GM23338 (cell line): ENCODE data around the gene DHRSX. TPM values are rescaled to one million over a fixed set of nuclear protein-coding genes. Genes with fewer than 3 reads are reported as not detected.
A peak's percentile ranks its signal among the peaks of the same experiment; 100 is the strongest.

ENCODE experiments used
- ATAC-seq: fragments of 200-7000 bp; cut with Tn5 transposase; 3 replicates; pipeline ENCODE4 v1.9.1; 2020
- DNase-seq: peaks from one replicate; pipeline ENCODE4 v3.0.0-alpha.2; 2015; ENCODE audit warnings: low spot score
- H2AFZ ChIP-seq: fragments of 200-600 bp; sonication (generic); 2 replicates; pipeline ENCODE4 v1.8.0; 2016; ENCODE audit warnings: antibody characterized with exemption, mild to moderate bottlenecking, moderate library complexity
- H3F3A ChIP-seq: fragments of 200-600 bp; sonication (generic); replicated peaks from 2 replicates; pipeline ENCODE4 v1.8.0; 2017; ENCODE audit warnings: antibody characterized with exemption, mixed run types, low read depth
- H3K27ac ChIP-seq: fragments of 200-600 bp; sonication (generic); 2 replicates; pipeline ENCODE4 v1.6.1; 2016; ENCODE audit warnings: low read depth
- H3K27me3 ChIP-seq: fragments of 200-600 bp; sonication (generic); 2 replicates; pipeline ENCODE4 v1.8.0; 2016; ENCODE audit warnings: mild to moderate bottlenecking, mixed run types, moderate library complexity; ENCODE audit not compliant: insufficient read depth
- H3K36me3 ChIP-seq: fragments of 200-600 bp; sonication (generic); 2 replicates; pipeline ENCODE4 v1.8.0; 2016; ENCODE audit warnings: mild to moderate bottlenecking; ENCODE audit not compliant: insufficient read depth
- H3K4me1 ChIP-seq: fragments of 200-600 bp; sonication (generic); 2 replicates; pipeline ENCODE4 v1.8.0; 2016; ENCODE audit warnings: mild to moderate bottlenecking, moderate library complexity; ENCODE audit not compliant: insufficient read depth
- H3K4me2 ChIP-seq: fragments of 200-600 bp; sonication (generic); 2 replicates; pipeline ENCODE4 v1.7.1; 2017; ENCODE audit warnings: mixed run types
- H3K4me3 ChIP-seq: fragments of 200-600 bp; sonication (generic); 2 replicates; pipeline ENCODE4 v1.6.1; 2016; ENCODE audit warnings: mixed run types
- H3K79me2 ChIP-seq: fragments of 200-600 bp; sonication (generic); replicated peaks from 2 replicates; pipeline ENCODE4 v1.8.0; 2017; ENCODE audit warnings: mild to moderate bottlenecking; ENCODE audit not compliant: insufficient read depth
- H3K9me2 ChIP-seq: fragments of 200-600 bp; sonication (generic); 2 replicates; pipeline ENCODE4 v1.8.0; 2017; ENCODE audit not compliant: insufficient read depth
- H4K20me1 ChIP-seq: fragments of 200-600 bp; sonication (generic); replicated peaks from 2 replicates; pipeline ENCODE4 v1.8.0; 2017; ENCODE audit warnings: mild to moderate bottlenecking; ENCODE audit not compliant: insufficient read depth
- H3K27ac Mint-ChIP-seq: 2 replicates; pipeline ENCODE4 v1.8.0; 2020; ENCODE audit warnings: inconsistent platforms, mild to moderate bottlenecking, moderate library complexity, mixed read lengths
- H3K27me3 Mint-ChIP-seq: 3 replicates; pipeline ENCODE4 v1.8.0; 2022; ENCODE audit warnings: low read depth, mild to moderate bottlenecking, moderate library complexity, mixed read lengths, inconsistent platforms; ENCODE audit not compliant: insufficient read depth, poor library complexity
- H3K36me3 Mint-ChIP-seq: 3 replicates; pipeline ENCODE4 v1.8.0; 2021; ENCODE audit warnings: low read depth, mild to moderate bottlenecking, inconsistent platforms, moderate library complexity, mixed read lengths
- H3K4me1 Mint-ChIP-seq: 3 replicates; pipeline ENCODE4 v1.8.0; 2020; ENCODE audit warnings: mild to moderate bottlenecking, inconsistent platforms, mixed read lengths
- H3K4me3 Mint-ChIP-seq: 3 replicates; pipeline ENCODE4 v1.8.0; 2021; ENCODE audit warnings: moderate library complexity, mild to moderate bottlenecking, inconsistent platforms, mixed read lengths
- H3K9me3 Mint-ChIP-seq: 3 replicates; pipeline ENCODE4 v1.8.0; 2020; ENCODE audit warnings: moderate library complexity, mild to moderate bottlenecking, inconsistent platforms, mixed read lengths
- CREB1 ChIP-seq: fragments of 250-450 bp; sonication (Bioruptor Pico); IDR thresholded peaks from 2 replicates; pipeline ENCODE4 v1.5.0; 2020; ENCODE audit warnings: low read depth, mild to moderate bottlenecking, moderate library complexity
- EZH2 ChIP-seq: fragments of 200-600 bp; sonication (generic); IDR thresholded peaks from one replicate; pipeline ENCODE4 v1.8.0; 2017; ENCODE audit warnings: antibody characterized with exemption, mild to moderate bottlenecking, low read depth; ENCODE audit not compliant: unreplicated experiment
- EZH2phosphoT487 ChIP-seq: fragments of 200-600 bp; sonication (generic); IDR thresholded peaks from one replicate; pipeline ENCODE4 v1.8.1; 2018; ENCODE audit warnings: antibody characterized with exemption; ENCODE audit not compliant: unreplicated experiment
- JUNB ChIP-seq: IDR thresholded peaks from one replicate; pipeline ENCODE4 v1.6.1; 2016; ENCODE audit warnings: antibody characterized with exemption; ENCODE audit not compliant: unreplicated experiment
- NANOG ChIP-seq: IDR thresholded peaks from 2 replicates; pipeline ENCODE4 v1.6.1; 2016; ENCODE audit warnings: antibody characterized with exemption, borderline replicate concordance
- POLR2AphosphoS5 ChIP-seq: IDR thresholded peaks from 2 replicates; pipeline ENCODE4 v1.6.1; 2016; ENCODE audit warnings: antibody characterized with exemption, low read depth
- STAT1 ChIP-seq: IDR thresholded peaks from one replicate; pipeline ENCODE4 v1.6.1; 2016; ENCODE audit warnings: antibody characterized with exemption; ENCODE audit not compliant: unreplicated experiment
- ZNF114 ChIP-seq: fragments of 250-450 bp; sonication (Bioruptor Pico); IDR thresholded peaks from 2 replicates; pipeline ENCODE4 v1.5.0; 2020; ENCODE audit warnings: mild to moderate bottlenecking, moderate library complexity
- ZNF331 ChIP-seq: fragments of 250-450 bp; sonication (Bioruptor Pico); IDR thresholded peaks from 2 replicates; pipeline ENCODE4 v1.5.0; 2020; ENCODE audit warnings: low read depth, mild to moderate bottlenecking, moderate library complexity
- polyA plus RNA-seq: library from polyadenylated mRNA; unstranded; fragments of >200 nt; fragmentation: Nextera tagmentation; extraction: Ambion mirVana; gene quantifications from 2 replicates; pipeline ENCODE4 v1.2.1, GENCODE V29; 2016
- total RNA-seq: library from RNA; depleted of rRNA; stranded (reverse); fragments of >200 nt; shearing (Covaris generic); gene quantifications from 2 replicates; pipeline ENCODE4 v1.2.3, GENCODE V29; 2014
- TF ChIP-seq, protein P1 (sequence below): IDR thresholded peaks from one replicate; pipeline ENCODE4 v1.6.1; 2018; ENCODE audit warnings: antibody characterized with exemption; ENCODE audit not compliant: unreplicated experiment
- TF ChIP-seq, protein P2 (sequence below), 2 experiments: fragments of 200-600 bp in 1 of 2; sonication (generic) in 1 of 2; conservative IDR thresholded peaks; 2 replicates each; pipeline versions ENCODE4 v1.5.1 to v1.6.1; 2016 to 2017; ENCODE audit warnings: antibody characterized with exemption in 2 of 2, low read depth in 2 of 2, mild to moderate bottlenecking in 2 of 2, moderate library complexity in 1 of 2
- TF ChIP-seq, protein P3 (sequence below): fragments of 250-450 bp; sonication (Bioruptor Pico); IDR thresholded peaks from 2 replicates; pipeline ENCODE4 v1.5.0; 2020; ENCODE audit warnings: mild to moderate bottlenecking, moderate library complexity

The DHRSX gene
- total and polyA plus RNA-seq, 2 experiments from 2014 or later: 33.9 to 43.0 TPM

DNA sequence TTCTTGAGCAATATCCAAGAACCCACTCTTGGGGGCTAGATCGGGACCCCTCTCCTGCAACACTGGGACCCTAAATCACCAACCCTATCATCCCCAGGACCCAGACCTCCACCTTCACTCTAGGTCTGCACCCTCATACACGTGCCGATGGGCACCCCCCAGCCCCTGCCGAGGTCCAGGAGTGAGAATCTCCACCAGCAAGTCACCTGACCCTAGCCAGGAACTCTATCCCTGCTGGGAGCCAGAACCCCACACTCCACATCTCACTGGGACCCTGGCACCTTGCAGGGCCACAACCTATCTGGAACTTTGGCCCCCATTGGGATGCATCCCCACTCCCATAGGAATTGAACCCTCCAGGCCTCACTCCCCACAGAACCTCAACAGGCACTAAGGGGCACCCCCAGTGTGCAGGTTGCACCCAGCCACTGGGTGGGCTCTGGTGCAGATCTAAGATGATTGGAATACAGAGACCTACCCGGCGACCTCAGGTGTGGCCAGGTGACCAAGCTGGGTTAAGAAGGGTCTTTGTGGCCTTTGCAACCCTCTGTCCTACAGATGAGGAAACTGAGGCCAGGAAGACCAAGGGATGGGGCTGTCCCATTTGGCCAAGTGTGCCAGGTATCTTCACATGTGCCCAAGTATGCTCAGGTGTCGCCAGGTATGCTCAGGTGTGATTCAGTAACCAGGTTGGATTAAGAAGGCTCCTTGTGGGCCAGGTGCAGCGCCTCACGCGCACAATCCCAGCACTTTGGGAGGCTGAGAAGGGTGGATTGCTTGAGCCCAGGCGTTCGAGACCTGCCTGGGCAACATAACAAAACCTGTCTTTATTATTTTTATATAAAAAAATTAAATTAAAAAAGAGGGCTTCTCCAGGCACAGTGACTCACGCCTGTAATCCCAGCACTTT is 3.1 kb upstream of the DHRSX start:
- ATAC-seq: no peak
- H3K4me1 Mint-ChIP-seq: peaks cover 5% of the 10 kb centered on the region; the same call in 2 of the 3 replicates
- Histone ChIP-seq H3K27me3 (no peaks in the 10 kb centered on the region), H3K9me2 (no peaks in the 10 kb centered on the region), H3F3A (peaks cover 7% of the 10 kb centered on the region), H2AFZ (no peak overlapping the region), H3K4me2 (no peak overlapping the region), H3K4me3 (no peak overlapping the region), H3K36me3 (no peaks in the 10 kb centered on the region), H4K20me1 (no peaks in the 10 kb centered on the region), H3K79me2 (peaks cover 14% of the 10 kb centered on the region), H3K27ac (no peak overlapping the region), H3K4me1 (peaks cover 9% of the 10 kb centered on the region; the same call in 1 of the 2 replicates)
- TF ChIP-seq ZNF331 (CRISPR knock-in tag) (no peak), CREB1 (CRISPR knock-in tag) (no peak), STAT1 (no peak), NANOG (no peak), POLR2AphosphoS5 (no peak), EZH2 (no peak), JUNB (no peak), ZNF114 (CRISPR knock-in tag) (no peak), EZH2phosphoT487 (no peak)
- TF ChIP-seq, protein P1, sequence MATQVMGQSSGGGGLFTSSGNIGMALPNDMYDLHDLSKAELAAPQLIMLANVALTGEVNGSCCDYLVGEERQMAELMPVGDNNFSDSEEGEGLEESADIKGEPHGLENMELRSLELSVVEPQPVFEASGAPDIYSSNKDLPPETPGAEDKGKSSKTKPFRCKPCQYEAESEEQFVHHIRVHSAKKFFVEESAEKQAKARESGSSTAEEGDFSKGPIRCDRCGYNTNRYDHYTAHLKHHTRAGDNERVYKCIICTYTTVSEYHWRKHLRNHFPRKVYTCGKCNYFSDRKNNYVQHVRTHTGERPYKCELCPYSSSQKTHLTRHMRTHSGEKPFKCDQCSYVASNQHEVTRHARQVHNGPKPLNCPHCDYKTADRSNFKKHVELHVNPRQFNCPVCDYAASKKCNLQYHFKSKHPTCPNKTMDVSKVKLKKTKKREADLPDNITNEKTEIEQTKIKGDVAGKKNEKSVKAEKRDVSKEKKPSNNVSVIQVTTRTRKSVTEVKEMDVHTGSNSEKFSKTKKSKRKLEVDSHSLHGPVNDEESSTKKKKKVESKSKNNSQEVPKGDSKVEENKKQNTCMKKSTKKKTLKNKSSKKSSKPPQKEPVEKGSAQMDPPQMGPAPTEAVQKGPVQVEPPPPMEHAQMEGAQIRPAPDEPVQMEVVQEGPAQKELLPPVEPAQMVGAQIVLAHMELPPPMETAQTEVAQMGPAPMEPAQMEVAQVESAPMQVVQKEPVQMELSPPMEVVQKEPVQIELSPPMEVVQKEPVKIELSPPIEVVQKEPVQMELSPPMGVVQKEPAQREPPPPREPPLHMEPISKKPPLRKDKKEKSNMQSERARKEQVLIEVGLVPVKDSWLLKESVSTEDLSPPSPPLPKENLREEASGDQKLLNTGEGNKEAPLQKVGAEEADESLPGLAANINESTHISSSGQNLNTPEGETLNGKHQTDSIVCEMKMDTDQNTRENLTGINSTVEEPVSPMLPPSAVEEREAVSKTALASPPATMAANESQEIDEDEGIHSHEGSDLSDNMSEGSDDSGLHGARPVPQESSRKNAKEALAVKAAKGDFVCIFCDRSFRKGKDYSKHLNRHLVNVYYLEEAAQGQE: no peak
- TF ChIP-seq, protein P2, sequence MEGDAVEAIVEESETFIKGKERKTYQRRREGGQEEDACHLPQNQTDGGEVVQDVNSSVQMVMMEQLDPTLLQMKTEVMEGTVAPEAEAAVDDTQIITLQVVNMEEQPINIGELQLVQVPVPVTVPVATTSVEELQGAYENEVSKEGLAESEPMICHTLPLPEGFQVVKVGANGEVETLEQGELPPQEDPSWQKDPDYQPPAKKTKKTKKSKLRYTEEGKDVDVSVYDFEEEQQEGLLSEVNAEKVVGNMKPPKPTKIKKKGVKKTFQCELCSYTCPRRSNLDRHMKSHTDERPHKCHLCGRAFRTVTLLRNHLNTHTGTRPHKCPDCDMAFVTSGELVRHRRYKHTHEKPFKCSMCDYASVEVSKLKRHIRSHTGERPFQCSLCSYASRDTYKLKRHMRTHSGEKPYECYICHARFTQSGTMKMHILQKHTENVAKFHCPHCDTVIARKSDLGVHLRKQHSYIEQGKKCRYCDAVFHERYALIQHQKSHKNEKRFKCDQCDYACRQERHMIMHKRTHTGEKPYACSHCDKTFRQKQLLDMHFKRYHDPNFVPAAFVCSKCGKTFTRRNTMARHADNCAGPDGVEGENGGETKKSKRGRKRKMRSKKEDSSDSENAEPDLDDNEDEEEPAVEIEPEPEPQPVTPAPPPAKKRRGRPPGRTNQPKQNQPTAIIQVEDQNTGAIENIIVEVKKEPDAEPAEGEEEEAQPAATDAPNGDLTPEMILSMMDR (conservative IDR thresholded peaks at IDR 0.05; ENCODE audit: low read depth in 2 of 2): no peak
- TF ChIP-seq, protein P3, sequence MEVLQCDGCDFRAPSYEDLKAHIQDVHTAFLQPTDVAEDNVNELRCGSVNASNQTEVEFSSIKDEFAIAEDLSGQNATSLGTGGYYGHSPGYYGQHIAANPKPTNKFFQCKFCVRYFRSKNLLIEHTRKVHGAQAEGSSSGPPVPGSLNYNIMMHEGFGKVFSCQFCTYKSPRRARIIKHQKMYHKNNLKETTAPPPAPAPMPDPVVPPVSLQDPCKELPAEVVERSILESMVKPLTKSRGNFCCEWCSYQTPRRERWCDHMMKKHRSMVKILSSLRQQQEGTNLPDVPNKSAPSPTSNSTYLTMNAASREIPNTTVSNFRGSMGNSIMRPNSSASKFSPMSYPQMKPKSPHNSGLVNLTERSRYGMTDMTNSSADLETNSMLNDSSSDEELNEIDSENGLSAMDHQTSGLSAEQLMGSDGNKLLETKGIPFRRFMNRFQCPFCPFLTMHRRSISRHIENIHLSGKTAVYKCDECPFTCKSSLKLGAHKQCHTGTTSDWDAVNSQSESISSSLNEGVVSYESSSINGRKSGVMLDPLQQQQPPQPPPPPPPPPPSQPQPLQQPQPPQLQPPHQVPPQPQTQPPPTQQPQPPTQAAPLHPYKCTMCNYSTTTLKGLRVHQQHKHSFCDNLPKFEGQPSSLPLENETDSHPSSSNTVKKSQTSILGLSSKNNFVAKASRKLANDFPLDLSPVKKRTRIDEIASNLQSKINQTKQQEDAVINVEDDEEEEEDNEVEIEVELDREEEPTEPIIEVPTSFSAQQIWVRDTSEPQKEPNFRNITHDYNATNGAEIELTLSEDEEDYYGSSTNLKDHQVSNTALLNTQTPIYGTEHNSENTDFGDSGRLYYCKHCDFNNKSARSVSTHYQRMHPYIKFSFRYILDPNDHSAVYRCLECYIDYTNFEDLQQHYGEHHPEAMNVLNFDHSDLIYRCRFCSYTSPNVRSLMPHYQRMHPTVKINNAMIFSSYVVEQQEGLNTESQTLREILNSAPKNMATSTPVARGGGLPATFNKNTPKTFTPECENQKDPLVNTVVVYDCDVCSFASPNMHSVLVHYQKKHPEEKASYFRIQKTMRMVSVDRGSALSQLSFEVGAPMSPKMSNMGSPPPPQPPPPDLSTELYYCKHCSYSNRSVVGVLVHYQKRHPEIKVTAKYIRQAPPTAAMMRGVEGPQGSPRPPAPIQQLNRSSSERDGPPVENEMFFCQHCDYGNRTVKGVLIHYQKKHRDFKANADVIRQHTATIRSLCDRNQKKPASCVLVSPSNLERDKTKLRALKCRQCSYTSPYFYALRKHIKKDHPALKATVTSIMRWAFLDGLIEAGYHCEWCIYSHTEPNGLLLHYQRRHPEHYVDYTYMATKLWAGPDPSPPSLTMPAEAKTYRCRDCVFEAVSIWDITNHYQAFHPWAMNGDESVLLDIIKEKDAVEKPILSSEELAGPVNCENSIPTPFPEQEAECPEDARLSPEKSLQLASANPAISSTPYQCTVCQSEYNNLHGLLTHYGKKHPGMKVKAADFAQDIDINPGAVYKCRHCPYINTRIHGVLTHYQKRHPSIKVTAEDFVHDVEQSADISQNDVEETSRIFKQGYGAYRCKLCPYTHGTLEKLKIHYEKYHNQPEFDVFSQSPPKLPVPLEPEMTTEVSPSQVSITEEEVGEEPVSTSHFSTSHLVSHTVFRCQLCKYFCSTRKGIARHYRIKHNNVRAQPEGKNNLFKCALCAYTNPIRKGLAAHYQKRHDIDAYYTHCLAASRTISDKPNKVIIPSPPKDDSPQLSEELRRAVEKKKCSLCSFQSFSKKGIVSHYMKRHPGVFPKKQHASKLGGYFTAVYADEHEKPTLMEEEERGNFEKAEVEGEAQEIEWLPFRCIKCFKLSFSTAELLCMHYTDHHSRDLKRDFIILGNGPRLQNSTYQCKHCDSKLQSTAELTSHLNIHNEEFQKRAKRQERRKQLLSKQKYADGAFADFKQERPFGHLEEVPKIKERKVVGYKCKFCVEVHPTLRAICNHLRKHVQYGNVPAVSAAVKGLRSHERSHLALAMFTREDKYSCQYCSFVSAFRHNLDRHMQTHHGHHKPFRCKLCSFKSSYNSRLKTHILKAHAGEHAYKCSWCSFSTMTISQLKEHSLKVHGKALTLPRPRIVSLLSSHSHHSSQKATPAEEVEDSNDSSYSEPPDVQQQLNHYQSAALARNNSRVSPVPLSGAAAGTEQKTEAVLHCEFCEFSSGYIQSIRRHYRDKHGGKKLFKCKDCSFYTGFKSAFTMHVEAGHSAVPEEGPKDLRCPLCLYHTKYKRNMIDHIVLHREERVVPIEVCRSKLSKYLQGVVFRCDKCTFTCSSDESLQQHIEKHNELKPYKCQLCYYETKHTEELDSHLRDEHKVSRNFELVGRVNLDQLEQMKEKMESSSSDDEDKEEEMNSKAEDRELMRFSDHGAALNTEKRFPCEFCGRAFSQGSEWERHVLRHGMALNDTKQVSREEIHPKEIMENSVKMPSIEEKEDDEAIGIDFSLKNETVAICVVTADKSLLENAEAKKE: no peak
- H3K9me3 Mint-ChIP-seq: no peaks in the 10 kb centered on the region
- H3K27me3 Mint-ChIP-seq: peaks cover 15% of the 10 kb centered on the region
- peaks cover 4% of the 10 kb centered on the region; the same call in 2 of the 3 replicates for H3K36me3 Mint-ChIP-seq
- no peak for DNase-seq
- H3K27ac Mint-ChIP-seq: peak overlapping the region; percentile 21; the same call in 1 of the 2 replicates
- no peak overlapping the region for H3K4me3 Mint-ChIP-seq
